ENCODE measurements around the gene ETV1. TPM values are rescaled to one million over a fixed set of nuclear protein-coding genes. Genes with fewer than 3 reads are reported as not detected.

The ETV1 gene
- total RNA-seq, 1 experiment from 2014 or later: not detected

DNA sequence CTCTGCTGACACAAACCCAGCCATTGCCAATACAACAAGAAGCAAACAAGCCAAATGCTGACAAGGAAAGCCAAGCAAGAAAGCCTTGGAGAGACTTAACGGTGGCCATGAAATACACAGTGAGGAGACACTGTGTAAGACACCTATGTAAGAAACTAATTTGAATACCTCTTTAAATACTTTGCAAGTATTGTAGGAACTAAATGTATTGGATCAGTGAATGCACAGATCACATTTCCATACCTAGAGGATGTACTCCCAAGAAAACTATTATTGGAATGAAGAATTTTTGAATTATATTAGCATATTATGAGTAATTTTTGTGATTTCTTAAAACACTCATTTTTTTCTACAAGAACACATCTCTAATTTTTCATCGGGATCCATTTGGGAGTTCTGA is 34.0 kb downstream of the ETV1 start:
- H4K20me1 ChIP-seq (ENCODE audit: insufficient read depth, low read depth, low read length): no peaks in the 10 kb centered on the region
- no peak overlapping the region for H3K9ac ChIP-seq (ENCODE audit: low read length)
- no peaks in the 10 kb centered on the region for H3K4me1 ChIP-seq (ENCODE audit: low read length)
- no peaks in the 10 kb centered on the region for H3K27me3 ChIP-seq (ENCODE audit: low read length)
- H3K4me3 ChIP-seq (ENCODE audit: low read length): no peak overlapping the region
- H3K36me3 ChIP-seq (ENCODE audit: insufficient read depth, low read length): no peaks in the 10 kb centered on the region
- H2AFZ ChIP-seq (ENCODE audit: low read length): no peak overlapping the region
- no peaks in the 10 kb centered on the region for H3K9me2 ChIP-seq (replicated peaks; ENCODE audit: insufficient read depth, low read length)
- no peak overlapping the region for H3K4me2 ChIP-seq (ENCODE audit: low read depth, low read length, poor library complexity, severe bottlenecking)
- no peaks in the 10 kb centered on the region for H3K9me3 ChIP-seq (ENCODE audit: low read length)
- no peak overlapping the region for H3K27ac ChIP-seq (ENCODE audit: low read length)
- no peak for DNase-seq
- H3K79me2 ChIP-seq (ENCODE audit: low read length): no peaks in the 10 kb centered on the region

- Histone ChIP-seq H3K27ac (ENCODE audit: low read length) (no peak overlapping the region), H3K36me3 (ENCODE audit: insufficient read depth, low read length) (no peaks in the 10 kb centered on the region), H4K20me1 (ENCODE audit: insufficient read depth, low read depth, low read length) (no peaks in the 10 kb centered on the region), H3K9me3 (ENCODE audit: low read length) (no peaks in the 10 kb centered on the region), H3K79me2 (ENCODE audit: low read length) (no peaks in the 10 kb centered on the region), H2AFZ (ENCODE audit: low read length) (no peak overlapping the region), H3K4me1 (ENCODE audit: low read length) (no peaks in the 10 kb centered on the region), H3K4me3 (ENCODE audit: low read length) (no peak overlapping the region), H3K27me3 (ENCODE audit: low read length) (no peaks in the 10 kb centered on the region), H3K9ac (ENCODE audit: low read length) (no peak overlapping the region), H3K4me2 (ENCODE audit: low read depth, low read length, poor library complexity, severe bottlenecking) (no peak overlapping the region), H3K9me2 (replicated peaks; ENCODE audit: insufficient read depth, low read length) (no peaks in the 10 kb centered on the region)
- DNase-seq: no peak
These were observed 36.1 kb downstream of the ETV1 start for GRCh38 chr7:13953368-13953767.

DNA sequence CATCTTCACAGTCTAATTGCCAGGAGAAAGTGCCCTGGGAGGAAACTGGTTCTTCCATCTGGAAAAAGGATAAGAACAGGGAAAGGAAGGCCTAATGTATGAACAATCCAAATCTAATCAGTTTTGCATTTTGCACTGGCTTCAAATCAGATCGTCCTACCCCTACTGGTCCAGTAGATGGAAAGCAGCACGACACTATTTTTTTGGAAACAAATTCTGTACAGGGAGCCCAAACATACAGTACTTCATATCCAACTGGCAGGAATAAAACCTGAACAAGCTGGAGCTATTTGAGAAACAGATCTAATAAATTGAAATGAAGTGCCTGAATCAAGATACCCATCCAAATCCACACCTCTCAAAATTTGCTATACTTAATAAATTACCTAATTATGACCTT is 36.5 kb downstream of the ETV1 start:
- Histone ChIP-seq H3K4me2 (ENCODE audit: low read depth, low read length, poor library complexity, severe bottlenecking) (no peak overlapping the region), H3K27me3 (ENCODE audit: low read length) (no peaks in the 10 kb centered on the region), H3K9me3 (ENCODE audit: low read length) (no peaks in the 10 kb centered on the region), H2AFZ (ENCODE audit: low read length) (no peak overlapping the region), H3K79me2 (ENCODE audit: low read length) (no peaks in the 10 kb centered on the region), H3K27ac (ENCODE audit: low read length) (no peak overlapping the region), H3K9me2 (replicated peaks; ENCODE audit: insufficient read depth, low read length) (no peaks in the 10 kb centered on the region), H3K36me3 (ENCODE audit: insufficient read depth, low read length) (no peaks in the 10 kb centered on the region), H3K9ac (ENCODE audit: low read length) (no peak overlapping the region), H3K4me1 (ENCODE audit: low read length) (no peaks in the 10 kb centered on the region), H3K4me3 (ENCODE audit: low read length) (no peak overlapping the region), H4K20me1 (ENCODE audit: insufficient read depth, low read depth, low read length) (no peaks in the 10 kb centered on the region)
- DNase-seq: no peak

GRCh38 chr7:13949939-13950338 is 39.5 kb downstream of the ETV1 start:
- Histone ChIP-seq H3K36me3 (ENCODE audit: insufficient read depth, low read length) (no peaks in the 10 kb centered on the region), H3K4me1 (ENCODE audit: low read length) (no peaks in the 10 kb centered on the region), H3K27ac (ENCODE audit: low read length) (no peak overlapping the region), H3K9me2 (replicated peaks; ENCODE audit: insufficient read depth, low read length) (no peaks in the 10 kb centered on the region), H4K20me1 (ENCODE audit: insufficient read depth, low read depth, low read length) (no peaks in the 10 kb centered on the region), H3K79me2 (ENCODE audit: low read length) (no peaks in the 10 kb centered on the region), H3K27me3 (ENCODE audit: low read length) (no peaks in the 10 kb centered on the region), H2AFZ (ENCODE audit: low read length) (no peak overlapping the region), H3K9me3 (ENCODE audit: low read length) (no peaks in the 10 kb centered on the region), H3K4me3 (ENCODE audit: low read length) (no peak overlapping the region), H3K4me2 (ENCODE audit: low read depth, low read length, poor library complexity, severe bottlenecking) (no peak overlapping the region), H3K9ac (ENCODE audit: low read length) (no peak overlapping the region)
- DNase-seq: no peak

- Histone ChIP-seq H4K20me1 (ENCODE audit: insufficient read depth, low read depth, low read length) (no peaks in the 10 kb centered on the region), H3K27me3 (ENCODE audit: low read length) (no peaks in the 10 kb centered on the region), H3K9ac (ENCODE audit: low read length) (no peak overlapping the region), H3K4me1 (ENCODE audit: low read length) (no peaks in the 10 kb centered on the region), H3K4me3 (ENCODE audit: low read length) (no peak overlapping the region), H3K4me2 (ENCODE audit: low read depth, low read length, poor library complexity, severe bottlenecking) (no peak overlapping the region), H3K79me2 (ENCODE audit: low read length) (no peaks in the 10 kb centered on the region), H3K36me3 (ENCODE audit: insufficient read depth, low read length) (no peaks in the 10 kb centered on the region), H3K27ac (ENCODE audit: low read length) (no peak overlapping the region), H3K9me2 (replicated peaks; ENCODE audit: insufficient read depth, low read length) (no peaks in the 10 kb centered on the region), H2AFZ (ENCODE audit: low read length) (no peak overlapping the region), H3K9me3 (ENCODE audit: low read length) (no peaks in the 10 kb centered on the region)
- no peak for DNase-seq
These were observed 40.0 kb downstream of the ETV1 start for GRCh38 chr7:13949445-13949844.

DNA sequence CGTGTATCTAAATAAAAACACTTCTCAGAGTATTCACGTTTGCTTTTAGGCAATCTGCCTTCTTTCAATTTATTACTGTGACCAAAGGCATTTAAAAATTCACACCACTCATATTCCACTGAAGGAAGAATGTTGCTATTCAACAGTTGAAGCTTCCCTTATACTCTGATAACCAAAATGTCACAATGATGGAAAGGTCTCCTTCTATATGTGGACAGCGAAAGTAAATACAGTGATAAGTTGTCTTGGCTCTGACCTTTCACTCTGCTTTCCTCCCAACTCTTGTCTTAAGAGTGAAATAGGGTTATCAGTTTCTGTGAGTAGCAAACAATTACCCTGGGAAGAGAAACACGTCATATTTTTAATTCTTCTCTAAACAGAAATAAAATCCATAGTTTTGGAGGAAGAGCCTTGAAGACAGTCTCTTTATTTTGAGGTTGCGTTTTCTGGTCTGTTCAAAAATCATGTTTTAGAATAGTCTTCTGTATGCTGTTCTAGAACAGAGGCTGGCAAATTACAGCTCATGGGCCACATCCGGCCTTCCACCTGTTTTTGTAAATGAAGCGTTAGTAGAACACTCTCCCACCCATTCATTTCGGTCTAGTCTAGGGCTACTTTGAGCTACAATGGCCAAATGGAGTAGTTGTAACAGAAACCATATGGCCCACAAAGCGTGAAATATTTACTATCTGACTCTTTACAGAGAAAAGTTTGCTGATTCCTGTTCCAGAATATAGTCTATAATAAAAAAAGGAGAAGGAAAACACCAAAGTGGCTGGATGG is 41.3 kb downstream of the ETV1 start:
- Histone ChIP-seq H3K27ac (ENCODE audit: low read length) (no peak overlapping the region), H3K9me3 (ENCODE audit: low read length) (no peaks in the 10 kb centered on the region), H3K9ac (ENCODE audit: low read length) (no peak overlapping the region), H3K4me3 (ENCODE audit: low read length) (no peak overlapping the region), H4K20me1 (ENCODE audit: insufficient read depth, low read depth, low read length) (no peaks in the 10 kb centered on the region), H3K79me2 (ENCODE audit: low read length) (no peaks in the 10 kb centered on the region), H3K4me1 (ENCODE audit: low read length) (no peaks in the 10 kb centered on the region), H3K4me2 (ENCODE audit: low read depth, low read length, poor library complexity, severe bottlenecking) (no peak overlapping the region), H3K27me3 (ENCODE audit: low read length) (no peaks in the 10 kb centered on the region), H3K9me2 (replicated peaks; ENCODE audit: insufficient read depth, low read length) (no peaks in the 10 kb centered on the region), H2AFZ (ENCODE audit: low read length) (no peak overlapping the region), H3K36me3 (ENCODE audit: insufficient read depth, low read length) (no peaks in the 10 kb centered on the region)
- no peak for DNase-seq

DNA sequence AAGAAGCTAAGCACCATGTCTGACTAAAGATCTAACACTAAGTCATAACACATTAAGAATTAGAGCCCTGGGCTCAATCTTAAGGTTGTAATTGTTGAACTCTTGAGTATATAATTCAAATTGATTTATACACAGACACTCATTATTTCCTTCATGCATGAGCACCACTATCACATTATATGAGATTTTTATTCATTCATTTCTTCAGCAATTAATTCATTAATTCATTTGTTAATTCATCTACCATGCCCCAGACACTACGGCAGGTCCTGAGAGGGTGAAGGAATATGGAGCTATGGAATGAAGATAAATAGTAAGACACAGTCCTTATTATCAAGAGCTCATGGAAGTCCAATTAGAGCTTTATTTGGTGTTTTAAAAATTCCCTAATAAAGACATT is 41.9 kb downstream of the ETV1 start:
- DNase-seq: no peak
- Histone ChIP-seq H3K36me3 (ENCODE audit: insufficient read depth, low read length) (no peaks in the 10 kb centered on the region), H3K9ac (ENCODE audit: low read length) (no peak overlapping the region), H3K4me3 (ENCODE audit: low read length) (no peak overlapping the region), H3K9me3 (ENCODE audit: low read length) (no peaks in the 10 kb centered on the region), H3K9me2 (replicated peaks; ENCODE audit: insufficient read depth, low read length) (no peaks in the 10 kb centered on the region), H2AFZ (ENCODE audit: low read length) (no peak overlapping the region), H3K4me2 (ENCODE audit: low read depth, low read length, poor library complexity, severe bottlenecking) (no peak overlapping the region), H3K79me2 (ENCODE audit: low read length) (no peaks in the 10 kb centered on the region), H3K4me1 (ENCODE audit: low read length) (no peaks in the 10 kb centered on the region), H3K27ac (ENCODE audit: low read length) (no peak overlapping the region), H4K20me1 (ENCODE audit: insufficient read depth, low read depth, low read length) (no peaks in the 10 kb centered on the region), H3K27me3 (ENCODE audit: low read length) (no peaks in the 10 kb centered on the region)

DNA sequence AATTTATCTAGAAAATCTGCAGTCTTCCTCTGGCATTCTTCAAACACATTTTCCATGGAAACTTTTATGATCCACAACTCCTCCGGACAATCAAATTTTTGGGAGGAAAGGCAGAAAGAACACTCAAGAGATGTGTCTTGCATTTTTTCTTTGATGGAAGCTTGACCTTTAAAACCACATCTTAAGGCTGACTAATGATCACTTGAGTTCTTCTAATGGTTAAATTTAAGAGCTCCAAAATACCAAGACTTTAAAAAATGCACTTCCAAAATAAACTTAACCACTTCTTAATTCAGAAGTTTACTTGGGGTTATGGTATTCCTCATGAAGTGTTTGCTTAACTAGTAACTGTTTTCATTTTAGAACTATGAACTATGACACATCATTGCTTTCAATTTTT is 43.3 kb downstream of the ETV1 start:
- Histone ChIP-seq H3K9me3 (ENCODE audit: low read length) (no peaks in the 10 kb centered on the region), H3K79me2 (ENCODE audit: low read length) (no peaks in the 10 kb centered on the region)

More for the DNA sequence above, 43.3 kb downstream of the ETV1 start:
- H3K27me3 ChIP-seq (ENCODE audit: low read length): no peaks in the 10 kb centered on the region
- no peak for DNase-seq
- no peak overlapping the region for H2AFZ ChIP-seq (ENCODE audit: low read length)
- H3K36me3 ChIP-seq (ENCODE audit: insufficient read depth, low read length): no peaks in the 10 kb centered on the region
- no peak overlapping the region for H3K4me2 ChIP-seq (ENCODE audit: low read depth, low read length, poor library complexity, severe bottlenecking)
- no peaks in the 10 kb centered on the region for H4K20me1 ChIP-seq (ENCODE audit: insufficient read depth, low read depth, low read length)
- no peaks in the 10 kb centered on the region for H3K4me1 ChIP-seq (ENCODE audit: low read length)
- H3K9me2 ChIP-seq (replicated peaks; ENCODE audit: insufficient read depth, low read length): no peaks in the 10 kb centered on the region
- no peak overlapping the region for H3K27ac ChIP-seq (ENCODE audit: low read length)
- H3K9ac ChIP-seq (ENCODE audit: low read length): no peak overlapping the region
- H3K4me3 ChIP-seq (ENCODE audit: low read length): no peak overlapping the region

Measured in Karpas-422 (cell line).